Fibroblast of lung (primary cell): ENCODE data around the gene WWOX. TPM values are rescaled to one million over a fixed set of nuclear protein-coding genes. Genes with fewer than 3 reads are reported as not detected.

Source experiments
- DNase-seq, 2 donors: peaks; one replicate each; pipeline versions ENCODE4 v3.0.0 to v3.0.0-alpha.2; 2010; ENCODE audit warnings: low read depth in 2 of 2
- H2AFZ ChIP-seq: 2 replicates; pipeline ENCODE4 v1.5.1; 2012; ENCODE audit warnings: low read length, control low read depth, inconsistent platforms
- H3K27ac ChIP-seq: 2 replicates; pipeline ENCODE4 v1.5.1; 2011; ENCODE audit warnings: low read length, control low read depth; ENCODE audit not compliant: insufficient read depth
- H3K27me3 ChIP-seq: 2 replicates; pipeline ENCODE4 v1.5.1; 2011; ENCODE audit warnings: mild to moderate bottlenecking, low read length; ENCODE audit not compliant: control insufficient read depth, insufficient read depth
- H3K36me3 ChIP-seq: 2 replicates; pipeline ENCODE4 v1.5.1; 2011; ENCODE audit warnings: low read length; ENCODE audit not compliant: control insufficient read depth, insufficient read depth
- H3K4me1 ChIP-seq: 2 replicates; pipeline ENCODE4 v1.5.1; 2011; ENCODE audit warnings: low read length; ENCODE audit not compliant: control insufficient read depth, insufficient read depth; ENCODE audit errors: extremely low read depth
- H3K4me2 ChIP-seq: 2 replicates; pipeline ENCODE4 v1.5.1; 2011; ENCODE audit warnings: low read length, control low read depth; ENCODE audit not compliant: insufficient read depth; ENCODE audit errors: extremely low read depth
- H3K4me3 ChIP-seq, 4 experiments: fragments of 200-600 bp in 1 of 4; sonication (generic) in 1 of 4; replicated peaks in 1 of 4; 2 replicates each; pipeline ENCODE4 v1.5.1; 2011 to 2016; ENCODE audit warnings: low read length in 4 of 4, low read depth in 3 of 4, mild to moderate bottlenecking in 3 of 4, control low read depth in 2 of 4, inconsistent platforms in 1 of 4, mixed read lengths in 1 of 4; ENCODE audit not compliant: insufficient read depth in 1 of 4; ENCODE audit errors: control extremely low read depth in 1 of 4
- H3K79me2 ChIP-seq: 2 replicates; pipeline ENCODE4 v1.5.1; 2012; ENCODE audit warnings: mild to moderate bottlenecking, low read length, inconsistent platforms; ENCODE audit not compliant: control insufficient read depth, insufficient read depth
- H3K9ac ChIP-seq: 2 replicates; pipeline ENCODE4 v1.5.1; 2011; ENCODE audit warnings: mild to moderate bottlenecking, low read length, control low read depth; ENCODE audit not compliant: insufficient read depth
- H3K9me3 ChIP-seq: 2 replicates; pipeline ENCODE4 v1.5.1; 2012; ENCODE audit warnings: low read depth, low read length; ENCODE audit not compliant: control insufficient read depth, insufficient read depth
- H4K20me1 ChIP-seq: 2 replicates; pipeline ENCODE4 v1.5.1; 2011; ENCODE audit warnings: low read length; ENCODE audit not compliant: control insufficient read depth, insufficient read depth; ENCODE audit errors: extremely low read depth
- CTCF ChIP-seq, 2 donors: IDR thresholded peaks in 1 of 2; conservative IDR thresholded peaks in 1 of 2; 1 replicate in 1 of 2; 2 replicates in 1 of 2; pipeline ENCODE4 v1.5.1; 2011 to 2012; ENCODE audit warnings: low read length in 2 of 2, control low read depth in 1 of 2, inconsistent platforms in 1 of 2, low read depth in 1 of 2, mild to moderate bottlenecking in 1 of 2
- EZH2 ChIP-seq: IDR thresholded peaks from 2 replicates; pipeline ENCODE4 v1.5.1; 2012; ENCODE audit warnings: low read length, control low read depth, mild to moderate bottlenecking; ENCODE audit errors: missing control alignments
- polyA plus RNA-seq, 2 donors: library from polyadenylated mRNA; depleted of rRNA in 1 of 2; stranded (reverse) in 1 of 2; unstranded in 1 of 2; fragments of >200 nt; gene quantifications; 2 replicates each; pipeline ENCODE4 v1.2.1, GENCODE V29; 2011 to 2012; ENCODE audit warnings: missing spikeins in 1 of 2
- total RNA-seq: library from RNA; depleted of rRNA; stranded (reverse); fragments of >200 nt; gene quantifications from 2 replicates; pipeline ENCODE4 v1.2.1, GENCODE V29; 2014

Gene WWOX
- total and polyA plus RNA-seq, 2 donors (not counting 1 experiment from before 2014, with no cell fraction given) = 5.6 to 16.3 TPM

DNA sequence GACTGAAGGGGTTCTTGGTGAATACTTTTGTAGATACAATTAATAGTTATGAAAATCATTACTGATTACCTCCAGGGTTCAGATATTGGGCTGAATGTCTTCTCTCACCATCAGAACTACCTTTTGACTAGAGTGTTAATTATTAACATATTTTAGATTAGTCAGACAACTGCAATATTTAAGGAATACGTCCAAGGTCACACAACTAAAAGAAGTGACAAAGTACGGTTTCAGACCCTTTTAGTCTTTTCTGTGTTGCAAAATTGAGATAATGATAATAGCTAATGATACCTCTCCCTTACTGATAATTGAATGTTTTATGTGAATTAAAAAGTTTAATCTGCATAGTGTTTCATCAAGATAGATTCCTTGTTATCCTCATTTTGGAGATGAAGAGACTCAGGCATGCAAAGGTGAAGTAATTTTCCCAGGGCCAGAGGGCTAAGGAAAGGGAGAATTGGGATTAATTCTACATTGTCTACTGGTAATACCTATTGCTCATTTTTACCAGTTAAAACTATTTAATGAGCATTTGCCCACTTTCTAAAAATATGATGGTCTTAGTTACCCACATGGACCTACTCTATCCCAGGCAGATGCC is 107.3 kb downstream of the WWOX start:
- Histone ChIP-seq H3K79me2 (no peaks in the 10 kb centered on the region), H3K4me1 (no peaks in the 10 kb centered on the region), H3K4me3 (no peak overlapping the region), H3K9me3 (no peaks in the 10 kb centered on the region), H2AFZ (no peak overlapping the region), H3K4me2 (no peak overlapping the region), H4K20me1 (no peaks in the 10 kb centered on the region), H3K36me3 (no peaks in the 10 kb centered on the region), H3K27me3 (no peaks in the 10 kb centered on the region), H3K27ac (no peak overlapping the region), H3K9ac (no peak overlapping the region)
- DNase-seq = no peak
- TF ChIP-seq EZH2 (no peak), CTCF (conservative IDR thresholded peaks at IDR 0.05 in 1 of 2, IDR thresholded peaks at IDR 0.05 in 1 of 2; ENCODE audit: low read depth in 1 of 2, low read length in 2 of 2) (no peak)

- H3K36me3 ChIP-seq = no peaks in the 10 kb centered on the region
- no peaks in the 10 kb centered on the region for H4K20me1 ChIP-seq
- no peaks in the 10 kb centered on the region for H3K79me2 ChIP-seq
- peak overlapping the region; percentile 48 for H3K4me2 ChIP-seq
- H3K9me3 ChIP-seq = no peaks in the 10 kb centered on the region
- DNase-seq = peak; percentile 46 to 49
- no peak overlapping the region for H3K27ac ChIP-seq
- H3K27me3 ChIP-seq = no peaks in the 10 kb centered on the region
- H2AFZ ChIP-seq = no peak overlapping the region
- H3K4me1 ChIP-seq = no peaks in the 10 kb centered on the region
- H3K9ac ChIP-seq = no peak overlapping the region
- TF ChIP-seq CTCF (conservative IDR thresholded peaks at IDR 0.05 in 1 of 2, IDR thresholded peaks at IDR 0.05 in 1 of 2; ENCODE audit: low read depth in 1 of 2, low read length in 2 of 2) (no peak), EZH2 (no peak)
- H3K4me3 ChIP-seq = no peak overlapping the region
Observed at GRCh38 chr16:78209951-78210661, 110.7 kb downstream of the WWOX start.

DNA sequence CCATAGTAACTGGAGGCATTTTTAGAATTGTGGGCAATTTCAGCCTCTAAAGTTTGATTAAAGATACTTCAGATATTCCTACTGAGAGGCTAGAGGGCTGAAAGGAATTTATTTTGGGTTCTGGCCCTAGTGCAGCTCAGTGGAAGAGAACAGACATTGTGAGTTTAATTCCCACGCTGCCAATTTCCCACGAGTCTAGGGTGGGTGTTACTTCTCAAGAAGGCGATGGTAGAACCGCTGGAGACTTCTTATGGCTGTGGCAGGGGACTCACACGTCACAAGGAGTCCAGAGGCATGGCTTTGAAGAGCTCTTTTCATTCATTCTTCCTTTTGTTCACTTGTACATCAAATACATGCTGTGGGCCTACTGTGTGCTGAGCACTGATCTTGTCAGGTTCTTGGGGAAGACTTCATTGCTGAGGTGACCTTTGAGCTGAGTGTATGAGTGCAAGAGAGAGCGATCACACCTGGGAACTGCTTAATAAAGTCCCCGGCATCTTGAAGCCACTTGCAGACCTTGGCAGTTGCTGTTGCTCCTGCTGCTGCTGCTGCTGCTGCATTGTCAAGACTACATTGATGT is 111.7 kb downstream of the WWOX start:
- Histone ChIP-seq H3K9ac (no peak overlapping the region), H3K36me3 (no peaks in the 10 kb centered on the region), H4K20me1 (no peaks in the 10 kb centered on the region), H3K27me3 (no peaks in the 10 kb centered on the region), H3K27ac (no peak overlapping the region), H3K4me3 (no peak overlapping the region), H3K4me1 (no peaks in the 10 kb centered on the region), H2AFZ (no peak overlapping the region), H3K79me2 (no peaks in the 10 kb centered on the region), H3K4me2 (no peak overlapping the region), H3K9me3 (no peaks in the 10 kb centered on the region)
- TF ChIP-seq EZH2 = no peak
- TF ChIP-seq CTCF (conservative IDR thresholded peaks at IDR 0.05 in 1 of 2, IDR thresholded peaks at IDR 0.05 in 1 of 2; ENCODE audit: low read depth in 1 of 2, low read length in 2 of 2) = no peak
- DNase-seq = no peak
